Stimulated activated CD8-positive, alpha-beta memory T cell treated with anti-CD3 and anti-CD28 coated beads, Interleukin-7, amount 100 ng/mL, for 24 hours (primary cell): ENCODE results near the gene SSMEM1.
"Not testable (repeated sequence)": the region's sequence is repeated elsewhere in the genome, so short reads cannot be mapped to it uniquely, and the experiment has no call there.

ENCODE experiments used
- DNase-seq: peaks from one replicate; pipeline ENCODE4 v3.0.0-alpha.2; 2020; ENCODE audit warnings: low read depth

The SSMEM1 gene

DNA sequence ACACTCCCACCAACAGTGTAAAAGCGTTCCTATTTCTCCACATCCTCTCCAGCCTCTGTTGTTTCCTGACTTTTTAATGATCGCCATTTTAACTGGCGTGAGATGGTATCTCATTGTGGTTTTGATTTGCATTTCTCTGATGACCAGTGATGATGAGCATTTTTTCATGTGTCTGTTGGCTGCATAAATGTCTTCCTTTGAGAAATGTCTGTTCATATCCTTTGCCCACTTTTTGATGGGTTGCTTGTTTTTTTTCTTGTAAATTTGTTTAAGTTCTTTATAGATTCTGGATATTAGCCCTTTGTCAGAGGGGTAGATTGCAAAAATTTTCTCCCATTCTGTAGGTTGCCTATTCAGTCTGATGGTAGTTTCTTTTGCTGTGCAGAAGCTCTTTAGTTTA lies 42.0 kb downstream of the SSMEM1 start:
- DNase-seq, result not testable (repeated sequence)

DNA sequence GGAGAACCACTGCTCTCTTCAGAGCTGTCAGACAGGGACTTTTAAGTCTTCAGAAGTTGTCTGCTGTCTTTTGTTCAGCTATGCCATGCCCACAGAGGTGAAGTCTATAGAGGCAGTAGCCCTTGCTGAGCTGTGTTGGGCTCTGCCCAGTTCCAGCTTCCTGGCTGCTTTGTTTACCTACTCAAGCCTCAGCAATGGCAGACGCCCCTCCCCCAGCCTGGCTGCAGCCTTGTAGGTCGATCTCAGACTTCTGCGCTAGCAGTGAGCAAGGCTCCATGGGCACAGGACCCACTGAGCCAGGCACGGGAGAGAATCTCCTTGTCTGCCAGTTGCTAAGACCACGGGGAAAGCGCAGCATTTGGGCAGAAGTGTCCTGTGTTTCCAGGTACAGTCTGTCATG lies 46.9 kb downstream of the SSMEM1 start:
- DNase-seq, result no peak

GRCh38 chr7:130256704-130257103 lies 49.0 kb downstream of the SSMEM1 start:
- no peak for DNase-seq

GRCh38 chr7:130258494-130259078 lies 50.9 kb downstream of the SSMEM1 start:
- DNase-seq, result no peak

- no peak for DNase-seq
Observed at GRCh38 chr7:130262448-130262847, 54.8 kb downstream of the SSMEM1 start.

GRCh38 chr7:130263130-130263529 lies 55.5 kb downstream of the SSMEM1 start:
- DNase-seq, result no peak
